UCSD-AML1 (cell line): Measurements from ENCODE around the gene GPRC5C.
A peak's percentile ranks its signal among the peaks of the same experiment; 100 is the strongest.

ENCODE experiments used
- DNase-seq: peaks from one replicate; lab custom pipeline; 2025; ENCODE audit not compliant: unreplicated experiment; lab: John Stamatoyannopoulos, UW

The GPRC5C gene

DNA sequence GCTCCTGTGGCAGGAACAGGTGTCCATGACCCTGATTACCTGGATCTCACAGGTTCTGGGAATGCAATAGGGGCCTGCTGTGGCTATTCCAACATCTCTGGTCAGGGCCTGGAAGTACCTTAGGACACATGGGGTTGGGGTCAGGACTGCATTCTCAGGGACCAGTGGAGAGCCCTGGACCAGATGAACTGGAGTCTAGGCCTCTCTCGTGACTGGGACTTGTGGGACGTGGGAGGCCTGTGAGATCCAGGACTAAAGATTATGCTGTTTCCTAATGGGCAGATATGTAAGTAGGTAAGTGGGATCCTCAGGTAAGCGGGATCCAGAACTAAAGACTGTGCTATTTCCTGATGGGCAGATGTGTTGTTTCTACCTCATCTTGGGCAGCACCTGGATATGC lies 18.3 kb downstream of the GPRC5C start:
- DNase-seq = no peak

DNA sequence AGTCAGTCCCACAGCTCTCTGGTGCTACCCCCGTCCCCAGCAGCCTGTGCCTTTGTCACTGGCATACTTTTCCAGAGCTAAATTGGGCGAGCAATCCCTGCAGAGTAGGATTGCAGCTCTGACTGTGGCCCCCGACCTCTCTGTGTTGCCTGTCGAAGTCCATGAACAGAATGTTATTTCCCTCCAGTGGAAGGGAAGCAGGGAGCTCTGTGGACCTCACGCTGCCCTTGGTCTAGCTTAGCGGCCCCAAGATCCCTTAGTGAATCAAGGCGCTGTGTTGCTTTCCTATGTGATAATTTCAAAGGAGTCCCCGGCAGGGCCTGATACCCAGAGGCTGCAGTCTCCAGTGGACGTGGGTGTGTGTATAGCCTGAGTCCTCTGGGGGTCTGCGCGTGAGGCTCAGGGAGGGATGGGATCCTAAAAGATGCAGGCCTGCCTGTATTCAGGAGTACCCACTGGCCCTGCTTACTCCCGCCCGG lies 19.1 kb downstream of the GPRC5C start:
- no peak for DNase-seq

DNA sequence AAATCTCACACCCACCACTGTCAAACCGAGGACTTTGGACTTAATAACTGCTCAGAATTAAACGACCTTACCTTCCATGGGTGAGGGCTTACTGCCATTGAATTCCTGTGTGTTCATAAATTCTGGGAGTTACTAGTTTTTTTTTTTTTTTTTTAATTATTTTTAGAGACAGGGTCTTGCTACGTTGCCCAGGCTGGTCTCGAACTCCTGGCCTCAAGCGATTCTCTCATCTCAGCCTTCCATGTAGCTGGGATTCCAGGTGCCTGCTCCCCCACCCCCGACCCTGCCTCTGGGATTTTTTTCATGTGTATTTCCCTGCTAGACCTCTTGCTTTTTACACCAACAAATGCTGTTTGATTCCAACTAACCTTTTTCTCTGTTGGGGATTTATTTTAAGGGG lies 19.7 kb downstream of the GPRC5C start:
- no peak for DNase-seq

DNA sequence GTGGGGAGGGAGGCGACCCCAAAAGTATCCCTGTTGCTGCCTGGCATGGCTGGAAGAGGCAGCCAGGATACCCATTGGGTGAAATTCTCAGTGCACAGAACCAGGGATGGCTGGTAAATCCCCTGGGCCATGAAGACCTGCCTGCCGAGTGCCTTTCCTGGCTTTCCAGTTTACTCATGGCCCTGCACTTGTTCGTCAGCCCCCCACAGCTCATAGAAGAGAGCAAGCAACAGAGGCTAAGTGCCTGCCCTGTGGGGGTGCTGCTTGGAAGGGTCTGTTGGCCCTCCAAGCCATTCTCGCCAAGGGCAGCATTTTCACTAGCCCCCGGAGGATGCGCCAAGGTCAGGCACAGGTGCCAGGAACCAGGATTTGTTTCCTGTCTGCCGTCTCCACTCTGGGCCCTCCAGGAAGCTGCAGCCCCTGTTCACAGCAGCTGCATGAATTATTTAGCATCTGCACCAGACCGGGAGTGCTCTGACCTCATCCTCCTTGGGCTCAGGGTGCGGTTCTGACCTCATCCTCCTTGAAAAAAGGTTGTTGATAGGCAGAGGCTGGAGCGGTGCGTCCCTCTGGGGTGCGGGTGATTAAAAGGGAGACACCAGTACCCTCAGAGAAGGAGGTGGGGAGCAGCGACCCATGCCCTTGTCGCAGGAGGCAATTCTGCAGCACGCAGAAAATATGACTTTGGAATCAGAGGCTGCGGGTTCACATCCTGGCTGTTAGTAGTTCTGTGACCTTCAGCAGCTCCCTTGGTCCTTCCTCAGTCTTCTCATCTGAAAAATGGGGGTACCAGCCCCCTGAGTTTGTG lies 20.3 kb downstream of the GPRC5C start:
- DNase-seq = no peak

DNA sequence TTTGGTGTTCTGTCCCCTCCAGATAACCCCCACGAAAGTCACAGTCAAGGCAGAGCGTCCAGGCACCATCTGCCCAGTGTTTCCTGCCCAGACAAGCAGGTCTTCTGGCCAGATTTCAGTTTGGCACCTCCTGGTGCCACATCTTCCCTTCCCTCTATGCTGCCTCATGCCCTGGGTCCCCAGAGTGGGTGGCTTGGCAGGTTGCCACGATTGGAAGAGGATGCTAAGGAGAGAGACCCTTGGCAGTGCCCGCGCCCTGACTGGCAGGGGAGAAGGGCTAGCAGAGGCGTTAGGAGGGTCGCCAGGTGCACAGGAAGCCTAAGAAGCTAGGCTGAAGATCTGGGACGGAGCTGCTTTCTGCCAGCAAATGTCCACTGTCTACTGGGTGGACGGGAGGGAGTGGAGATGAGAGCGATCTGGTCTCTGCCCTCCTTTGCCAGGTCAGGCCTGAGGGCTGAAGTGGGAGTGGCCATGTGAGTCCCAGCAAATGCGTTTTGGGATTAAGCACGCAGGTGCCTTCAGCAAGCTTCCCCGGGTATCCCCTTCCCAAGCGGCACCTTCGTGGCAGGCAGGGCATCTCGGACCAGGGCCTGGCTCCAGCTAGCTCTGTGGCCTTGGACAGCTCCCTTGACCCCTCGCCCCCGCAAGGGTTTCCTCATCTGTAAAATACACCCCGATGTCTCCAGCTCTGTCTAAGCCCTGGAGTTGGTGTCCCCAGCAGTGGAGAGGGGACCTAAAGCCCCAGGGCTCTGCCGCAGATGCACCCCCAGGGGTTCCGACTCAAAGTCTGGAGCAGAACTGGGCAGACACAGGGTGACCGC lies 21.2 kb downstream of the GPRC5C start:
- DNase-seq = no peak

DNA sequence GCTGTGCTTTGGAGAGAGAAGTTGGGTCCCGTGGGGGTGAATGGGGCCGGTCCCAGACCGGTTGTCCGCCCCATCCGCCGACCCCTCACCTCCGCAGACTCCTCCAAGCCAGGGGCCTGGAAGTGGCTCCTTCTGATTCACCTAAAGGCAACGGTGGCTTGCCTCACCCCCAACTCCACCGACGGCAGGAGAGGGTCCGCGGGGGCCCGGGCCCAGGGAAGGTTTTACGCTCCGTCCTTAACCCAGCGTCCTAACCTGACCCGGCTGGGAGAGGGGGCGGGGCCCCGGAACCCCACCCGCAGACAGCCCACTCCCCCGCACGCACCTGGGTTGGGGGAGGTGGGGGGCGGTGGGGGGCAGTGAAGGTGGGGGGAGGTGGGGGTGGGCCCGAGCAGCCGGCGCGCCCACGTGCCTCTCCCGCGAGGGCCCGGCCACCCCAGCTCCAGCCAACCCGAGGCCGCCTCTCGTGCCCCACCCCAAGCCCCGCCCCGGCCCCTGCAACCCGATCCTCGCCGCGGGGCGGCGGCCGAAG lies 21.8 kb downstream of the GPRC5C start:
- no peak for DNase-seq

DNA sequence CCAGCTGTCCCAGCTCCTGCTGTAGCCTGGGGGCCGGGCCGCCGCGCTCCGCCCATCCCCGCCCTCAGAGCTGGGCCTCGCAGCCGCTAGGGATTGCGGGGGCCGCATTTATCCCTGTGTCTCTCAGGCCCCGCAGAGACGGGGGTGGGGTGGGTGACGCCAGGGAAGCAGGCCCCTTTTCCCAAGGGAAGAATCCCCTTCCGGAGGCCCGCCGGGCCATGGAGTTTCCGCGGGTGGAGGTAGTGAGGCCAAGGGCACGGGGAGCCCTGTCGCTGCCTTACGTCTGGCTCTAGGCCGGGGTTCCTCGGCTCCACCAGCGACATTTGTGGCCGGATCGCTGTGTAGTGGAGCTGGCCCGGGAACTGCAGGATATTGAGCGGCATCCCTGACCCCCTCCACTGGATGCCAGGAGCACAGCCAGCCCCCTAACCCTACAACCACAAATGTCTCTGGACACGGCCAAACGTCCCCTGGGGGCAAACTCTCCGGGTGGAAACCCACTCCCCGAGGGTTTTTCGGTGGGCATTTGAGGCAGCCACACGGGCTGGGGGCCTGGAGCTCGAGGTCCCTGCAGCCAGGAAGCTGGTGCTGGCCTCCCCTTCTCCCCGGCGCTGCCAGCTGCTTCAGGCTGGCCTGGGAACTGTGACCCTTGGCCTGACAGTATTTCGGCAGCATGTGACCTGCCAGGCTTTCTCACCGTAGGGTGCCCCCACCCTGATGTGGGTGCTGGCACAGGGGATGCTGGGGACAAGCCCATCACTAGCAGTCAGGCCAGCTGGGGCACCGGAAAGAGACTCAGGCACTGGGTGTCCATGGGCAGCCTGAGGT lies 22.5 kb downstream of the GPRC5C start:
- DNase-seq = peak; percentile 89

DNA sequence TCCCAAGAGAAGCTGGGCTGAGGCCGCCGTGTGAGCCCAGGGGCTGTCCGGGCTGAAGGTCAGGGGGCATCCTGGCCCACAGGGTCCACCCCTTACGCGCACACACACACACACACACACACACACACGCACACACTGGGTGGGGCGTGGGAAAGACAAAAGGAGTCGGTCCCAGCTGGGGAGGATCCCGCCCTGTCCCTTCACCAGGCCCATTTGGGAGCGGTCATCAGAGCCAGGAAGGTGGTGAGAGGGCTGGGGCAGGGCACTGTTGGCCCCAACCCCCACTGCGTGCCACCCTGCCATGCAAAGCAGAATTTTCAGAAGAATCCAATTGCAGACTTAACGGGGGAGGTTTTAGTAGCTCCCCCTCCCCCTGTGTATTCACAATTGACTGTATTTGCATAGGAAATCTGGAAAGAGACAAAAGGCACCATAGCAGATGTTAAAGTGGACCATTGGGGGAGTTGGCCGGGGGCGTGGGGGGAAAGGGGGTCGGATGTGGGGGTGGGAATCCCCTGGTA lies 23.2 kb downstream of the GPRC5C start:
- DNase-seq = no peak

DNA sequence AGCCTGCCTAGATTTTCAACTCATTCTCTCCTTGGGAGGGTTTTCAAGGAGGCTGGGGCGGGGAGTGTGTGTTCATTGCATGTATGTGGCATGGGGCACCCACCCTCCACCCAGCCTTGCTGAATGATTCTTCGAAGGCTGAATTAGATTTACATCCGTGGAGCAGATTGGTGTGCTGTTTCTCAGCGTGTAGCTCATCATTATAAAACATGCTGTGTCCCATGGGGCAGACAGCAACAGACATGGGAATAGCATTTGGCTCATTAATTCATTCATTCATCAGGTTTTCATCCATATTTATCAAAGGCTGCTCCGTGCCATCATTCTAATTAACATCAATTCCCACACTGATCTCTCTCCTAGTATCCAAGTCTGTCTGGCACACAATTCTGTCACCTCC lies 23.9 kb downstream of the GPRC5C start:
- DNase-seq = no peak

DNA sequence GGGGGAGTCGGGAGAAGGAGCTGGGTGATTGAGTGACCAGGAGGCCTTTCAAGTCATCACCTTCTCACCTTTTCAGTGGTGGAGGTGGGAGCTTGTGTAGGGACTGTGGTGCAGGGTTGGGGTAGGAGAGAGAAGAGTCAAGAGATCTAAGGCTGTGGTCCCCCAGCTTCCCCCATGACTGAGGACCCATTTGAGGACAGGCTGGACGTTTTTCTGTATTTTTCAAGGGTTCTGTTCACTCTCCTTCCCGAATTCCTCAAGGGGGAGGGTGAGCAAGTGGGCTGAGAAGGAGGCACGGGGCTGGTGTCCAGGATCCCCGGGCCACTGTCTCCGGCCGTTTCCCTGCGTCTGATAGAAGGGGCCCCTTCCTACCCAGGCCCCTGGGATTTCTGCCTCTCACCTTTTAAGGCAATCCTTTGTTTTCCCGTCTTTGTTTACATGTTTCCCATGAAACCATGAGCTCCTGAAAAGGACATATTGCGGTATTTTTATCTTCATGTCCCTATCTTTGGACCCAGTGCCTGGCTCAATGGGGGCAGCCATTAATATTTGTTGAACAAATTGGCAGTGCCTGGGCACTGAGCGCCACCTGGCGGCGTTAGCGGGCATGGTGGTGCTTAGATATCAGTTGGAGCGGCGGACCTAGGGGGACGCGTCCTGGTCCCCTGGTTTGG lies 25.4 kb downstream of the GPRC5C start:
- peak; percentile 80 for DNase-seq

DNA sequence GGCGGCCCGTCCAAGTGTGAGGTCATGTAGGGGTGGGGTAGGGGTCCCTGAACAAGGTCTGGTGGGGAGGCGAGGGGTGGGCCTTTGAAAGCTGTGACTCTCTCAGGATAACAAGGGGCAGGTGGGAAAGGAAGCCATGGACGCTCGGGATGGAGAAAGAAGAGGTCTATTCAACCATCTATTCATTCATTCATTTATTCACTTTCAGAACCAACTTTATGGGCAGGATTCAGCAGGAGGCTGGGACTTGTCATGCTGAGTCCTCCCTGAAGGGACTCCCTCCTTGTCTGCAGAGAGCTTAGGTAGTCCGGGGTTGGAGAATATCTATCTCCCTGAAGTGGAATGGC lies 25.9 kb downstream of the GPRC5C start:
- DNase-seq = no peak

DNA sequence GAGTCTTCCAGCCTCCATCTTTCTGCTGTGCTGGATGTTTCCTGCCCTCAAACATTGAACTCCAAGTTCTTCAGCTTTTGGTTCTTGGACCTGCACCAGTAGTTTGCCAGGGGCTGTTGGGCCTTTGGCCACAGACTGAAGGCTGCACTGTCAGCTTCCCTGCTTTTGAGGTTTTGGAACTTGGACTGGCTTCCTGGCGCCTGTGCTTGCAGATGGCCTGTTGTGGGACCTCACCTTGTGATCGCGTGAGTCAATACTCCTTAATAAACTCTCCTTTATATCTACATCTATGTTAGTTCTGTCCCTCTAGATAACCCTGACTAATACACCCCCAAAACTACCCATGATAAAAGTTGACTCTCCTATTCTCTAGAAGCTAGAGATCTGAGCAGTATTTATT lies 26.9 kb downstream of the GPRC5C start:
- no peak for DNase-seq

DNA sequence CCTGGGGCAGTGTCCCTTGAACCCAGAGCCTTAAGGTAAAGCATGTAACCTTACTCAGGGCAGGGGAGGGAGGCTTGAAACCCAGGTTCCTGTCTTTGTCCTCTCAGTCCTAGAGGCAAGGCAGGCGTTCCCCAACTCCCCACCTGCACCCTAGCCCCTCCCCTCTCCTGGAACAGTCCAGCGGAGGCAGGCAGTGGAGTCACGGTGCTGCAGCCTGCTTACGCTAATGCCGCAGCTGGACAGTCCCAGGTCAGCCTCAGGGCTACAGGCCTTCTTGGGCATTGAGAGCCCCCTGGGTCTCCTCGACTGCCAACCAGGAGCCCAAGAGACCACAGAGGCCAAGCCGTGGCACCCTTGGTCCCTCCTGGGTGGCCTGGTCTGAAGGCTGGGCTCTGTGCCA lies 27.7 kb downstream of the GPRC5C start:
- no peak for DNase-seq

DNA sequence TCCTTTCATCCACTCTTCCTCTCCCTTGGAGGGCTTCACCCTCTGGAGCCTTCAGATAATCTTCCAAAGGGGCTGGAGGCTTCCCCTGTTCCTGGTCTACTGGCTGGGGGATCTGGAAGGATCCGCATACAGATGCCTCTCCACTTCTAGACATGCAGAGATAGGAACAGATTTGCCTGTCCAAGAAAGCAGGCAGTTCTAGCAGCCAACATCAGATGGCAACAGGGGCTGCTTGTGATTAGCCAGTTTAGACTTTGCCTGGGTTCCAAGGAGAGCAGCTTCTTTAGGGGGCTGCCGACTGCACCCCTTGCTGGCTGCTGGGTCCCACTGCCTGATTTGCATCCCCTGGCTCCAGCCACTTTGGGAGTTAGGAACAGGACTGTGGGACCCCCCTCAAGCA lies 28.4 kb downstream of the GPRC5C start:
- no peak for DNase-seq

DNA sequence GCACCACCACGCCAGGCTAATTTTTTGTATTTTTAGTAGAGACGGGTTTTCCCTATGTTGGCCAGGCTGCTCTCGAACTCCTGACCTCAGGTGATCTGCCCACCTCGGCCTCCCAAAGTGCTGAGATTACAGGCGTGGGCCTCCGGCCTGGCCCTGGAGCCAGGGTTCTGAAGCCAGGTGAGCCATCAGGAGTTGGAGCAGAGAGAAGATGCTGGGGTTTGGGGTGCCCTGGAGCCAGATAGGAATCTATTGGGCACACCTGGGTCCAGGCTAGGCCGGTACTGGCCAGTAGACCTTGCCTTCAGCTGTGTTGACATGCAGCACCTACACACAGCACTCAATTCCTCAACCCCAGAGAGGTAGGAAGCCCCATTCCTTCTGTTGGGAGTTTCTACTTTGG lies 29.1 kb downstream of the GPRC5C start:
- DNase-seq = no peak

DNA sequence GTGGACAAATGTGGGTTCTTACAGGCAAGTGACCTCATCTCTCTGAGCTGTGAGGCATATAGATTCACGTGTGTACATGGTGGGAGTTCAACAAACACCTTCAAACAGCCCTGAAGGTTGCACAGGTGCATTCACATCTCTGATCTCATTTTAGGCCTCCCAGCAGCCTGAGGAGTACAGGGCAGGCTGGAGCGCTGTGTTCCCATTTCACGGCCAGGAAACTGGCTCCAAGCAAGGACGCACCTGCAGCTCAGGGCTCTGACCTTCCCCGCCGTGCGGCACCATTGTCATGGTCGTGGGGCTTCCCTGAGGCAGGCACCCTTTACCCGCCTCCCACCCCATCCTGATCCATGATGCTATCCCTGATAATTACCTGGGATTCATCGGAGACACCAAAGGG lies 29.7 kb downstream of the GPRC5C start:
- no peak for DNase-seq

DNA sequence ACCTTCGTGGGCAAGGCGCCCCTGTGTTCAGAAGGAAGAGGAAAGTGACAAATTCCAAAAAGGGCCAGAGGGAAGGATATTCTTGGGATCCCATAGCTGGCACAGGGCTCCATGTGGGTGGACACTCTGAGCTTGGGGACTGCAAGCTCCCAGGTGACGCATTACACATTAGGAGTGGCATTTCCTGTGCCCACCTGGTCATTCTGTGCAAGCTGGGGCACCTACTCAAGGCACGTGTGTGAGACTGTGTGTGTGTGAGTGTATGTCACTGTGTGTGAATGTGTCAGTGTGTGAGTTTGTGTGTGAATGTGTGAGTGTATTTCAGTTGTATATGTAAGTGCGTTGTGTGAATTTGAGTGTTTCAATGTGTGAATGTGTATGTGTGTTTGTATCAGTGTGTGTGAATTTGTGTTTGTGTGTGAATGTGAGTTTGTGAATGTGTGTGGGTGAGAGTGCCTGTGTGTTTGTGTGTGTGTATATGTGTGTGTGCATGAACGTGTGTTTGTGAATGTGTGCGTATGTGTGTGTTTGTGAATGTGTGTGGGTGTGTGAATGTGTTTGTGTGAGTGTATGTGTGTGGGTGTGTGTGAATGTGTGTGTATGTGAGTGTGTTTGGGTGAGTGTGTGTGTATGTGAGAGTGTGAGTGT lies 33.0 kb downstream of the GPRC5C start:
- no peak for DNase-seq

DNA sequence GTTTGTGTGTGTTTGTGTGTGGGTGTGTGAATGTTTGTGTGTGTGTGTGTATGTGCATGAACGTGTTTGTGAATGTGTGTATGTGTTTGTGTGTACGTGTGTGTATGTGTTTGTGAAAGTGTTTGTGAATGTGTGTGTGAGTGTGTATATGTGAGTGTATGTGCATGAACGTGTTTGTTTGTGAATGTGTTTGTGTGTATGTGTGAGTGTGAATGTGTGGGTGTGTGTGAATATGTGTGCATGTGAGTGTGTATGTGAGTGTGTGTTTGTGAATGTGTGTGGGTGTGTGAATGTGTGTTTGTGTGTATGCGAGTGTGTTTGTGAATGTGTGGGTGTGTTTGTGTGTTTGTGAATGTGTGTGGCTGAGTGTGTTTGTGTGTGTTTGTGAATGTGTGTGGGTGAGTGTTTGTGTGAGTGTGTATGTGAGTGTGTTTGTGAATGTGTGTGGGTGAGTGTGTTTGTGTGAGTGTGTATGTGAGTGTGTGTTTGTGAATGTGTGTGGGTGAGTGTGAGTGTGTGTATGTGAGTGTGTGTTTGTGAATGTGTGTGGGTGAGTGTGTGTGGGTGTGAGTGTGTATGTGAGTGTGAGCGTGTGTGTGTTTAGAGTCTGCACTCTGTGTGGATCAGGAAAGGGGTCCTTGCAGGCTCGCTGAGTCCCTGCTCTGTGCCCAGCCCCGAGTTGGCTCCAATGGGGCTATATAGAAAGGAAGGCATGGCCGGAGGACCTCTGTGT lies 33.7 kb downstream of the GPRC5C start:
- DNase-seq = no peak

DNA sequence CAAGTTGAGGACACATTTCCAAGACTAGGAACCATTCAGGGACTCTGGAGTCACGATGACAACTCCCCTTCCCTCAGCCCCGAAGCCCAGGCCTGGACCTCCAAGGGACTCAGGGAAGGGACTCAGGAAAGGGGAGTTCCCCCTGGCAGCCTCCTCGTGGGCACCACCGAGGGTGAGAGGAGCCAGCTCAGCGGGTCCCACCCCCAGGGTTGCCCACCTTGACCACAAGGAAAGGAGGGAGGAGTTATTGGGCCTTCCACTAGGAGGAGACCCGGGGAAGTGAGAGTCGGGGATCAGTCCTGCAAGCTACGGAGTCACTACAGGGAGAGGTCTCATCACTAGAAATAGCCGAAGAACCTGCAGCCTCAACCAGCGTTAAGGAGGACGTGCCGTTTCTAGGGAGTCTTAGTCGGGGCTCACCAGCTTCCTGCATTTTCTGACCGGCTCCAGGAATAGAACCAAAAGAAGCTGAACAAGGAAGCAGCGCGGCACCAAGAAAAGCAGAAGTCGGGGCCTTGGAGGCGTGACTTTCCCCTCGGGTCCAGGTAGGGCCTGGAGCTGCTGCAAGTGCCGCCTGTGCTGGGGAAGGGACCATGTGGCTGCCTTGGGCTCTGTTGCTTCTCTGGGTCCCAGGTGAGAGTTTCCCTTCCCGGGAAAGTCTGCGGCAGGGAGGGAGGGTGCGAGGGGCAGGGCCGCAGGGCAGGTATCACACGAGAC lies 34.4 kb downstream of the GPRC5C start, which contains the start of gene CD300A:
Gene CD300A, plus strand, starts transcription at position 524 of the 717 bp plus-strand sequence. Its CDS starts 70 bp downstream, at position 594.
- peak; percentile 88 for DNase-seq
